Testis (tissue), 5 donors: ENCODE data around the gene FANCB. TPM values are rescaled to one million over a fixed set of nuclear protein-coding genes. Genes with fewer than 3 reads are reported as not detected.
A peak's percentile ranks its signal among the peaks of the same experiment; 100 is the strongest.

Experiments used
- DNase-seq: peaks from one replicate; pipeline ENCODE4 v3.0.0-alpha.2; 2019
- H3K27ac ChIP-seq, 2 donors: fragments of 200-600 bp; sonication (generic); one replicate each; pipeline ENCODE4 v1.5.1; 2019
- H3K27me3 ChIP-seq: fragments of 200-600 bp; sonication (generic); one replicate; pipeline ENCODE4 v1.5.1; 2019
- H3K36me3 ChIP-seq: fragments of 200-600 bp; sonication (generic); one replicate; pipeline ENCODE4 v1.5.1; 2017; ENCODE audit warnings: low read depth; ENCODE audit errors: missing control alignments
- H3K4me1 ChIP-seq: fragments of 200-600 bp; sonication (generic); one replicate; pipeline ENCODE4 v1.5.1; 2019
- H3K4me3 ChIP-seq, 2 donors: fragments of 200-600 bp; sonication (generic); one replicate each; pipeline ENCODE4 v1.5.1; 2017 to 2019
- H3K9me3 ChIP-seq: fragments of 200-600 bp; sonication (generic); one replicate; pipeline ENCODE4 v1.5.1; 2017
- CTCF ChIP-seq, 3 experiments: fragments of 450-650 bp in 2 of 3; fragments of 200-600 bp in 1 of 3; sonication (generic) in 1 of 3; IDR thresholded peaks; one replicate each; pipeline ENCODE4 v1.5.1; 2016 to 2019; ENCODE audit warnings: antibody characterized with exemption in 3 of 3, mild to moderate bottlenecking in 2 of 3, moderate library complexity in 1 of 3
- POLR2A ChIP-seq: fragments of 450-650 bp; IDR thresholded peaks from one replicate; pipeline ENCODE4 v1.6.1; 2017; ENCODE audit warnings: antibody characterized with exemption, mild to moderate bottlenecking, moderate library complexity
- WGBS, 2 donors: methylation state at CpG; one replicate each; pipeline ENCODE4 v1.1.5; 2018; 5-methylcytosine and 5-hydroxymethylcytosine counted together
- intact Hi-C: fragments of 100-400 bp; cut with DNase I; formaldehyde crosslinking; loops from one replicate; pipeline ENCODE4 v1.15.1; 2023; ENCODE audit warnings: low total_unique reads
- long read RNA-seq, 2 donors: transcript quantifications; one replicate each; lab custom pipeline, GENCODE V29; 2026
- polyA plus RNA-seq: library from polyadenylated mRNA; stranded (reverse); fragments of 350-450 nt; fragmentation: Illumina TruSeq; extraction: RNeasy Lipid Tissue Mini Kit (QIAGEN cat#74804); gene quantifications from one replicate; pipeline ENCODE4 v1.2.3, GENCODE V29; 2014; ENCODE audit warnings: low read depth, low replicate concordance; ENCODE audit not compliant: insufficient read depth
- total RNA-seq, 2 donors: library from RNA; depleted of rRNA; stranded (reverse); fragments of >200 nt; gene quantifications; one replicate each; pipeline ENCODE4 v1.2.3, GENCODE V29; 2016

The FANCB gene
- total RNA-seq = 1 to 10 TPM; 2.0 to 5.4 TPM
- polyA plus RNA-seq = 0.66 TPM
- long read RNA-seq, donor 1 = 0 reads
- long read RNA-seq, donor 2 = 0 reads

- TF ChIP-seq CTCF (IDR thresholded peaks at IDR 0.05) (no peak), POLR2A (no peak)
- intact Hi-C loops = no loop called here
- peak within 1 kb of the TSS; percentile 61 to 62 for H3K27ac ChIP-seq
- WGBS, 2 donors = 0% methylated on average over 13 to 21 of the region's 78 CpGs
- H3K36me3 ChIP-seq = no peaks in the 10 kb centered on the region
- H3K27me3 ChIP-seq = no peaks in the 10 kb centered on the region
- H3K9me3 ChIP-seq = no peaks in the 10 kb centered on the region
- H3K4me1 ChIP-seq = no peaks in the 10 kb centered on the region
- DNase-seq = peak; percentile 95
- H3K4me3 ChIP-seq = peak within 1 kb of the TSS; percentile 69 to 75
These were observed at the start of gene FANCB, which contains the start of gene MOSPD2 for GRCh38 chrX:14872851-14873675. Gene FANCB, minus strand, starts transcription at chrX:14873069. Its CDS starts 7,559 bp downstream, at chrX:14865510. Gene MOSPD2, plus strand, starts transcription at chrX:14873421. Its CDS starts 108 bp downstream, at chrX:14873529.

GRCh38 chrX:14922437-14922836 is 49.6 kb upstream of the FANCB start:
- DNase-seq = no peak
- no peak overlapping the region for H3K27ac ChIP-seq
- TF ChIP-seq CTCF (IDR thresholded peaks at IDR 0.05) = no peak
- no peak for TF ChIP-seq POLR2A
- no peak overlapping the region for H3K4me3 ChIP-seq
- no peaks in the 10 kb centered on the region for H3K9me3 ChIP-seq
- no peaks in the 10 kb centered on the region for H3K36me3 ChIP-seq
- no peaks in the 10 kb centered on the region for H3K27me3 ChIP-seq
- 86 to 92% methylated on average over 2 to 6 of the region's 6 CpGs for WGBS, 2 donors
- intact Hi-C loops = no loop called here
- H3K4me1 ChIP-seq = no peaks in the 10 kb centered on the region

- Histone ChIP-seq H3K9me3 (no peaks in the 10 kb centered on the region), H3K4me1 (no peaks in the 10 kb centered on the region), H3K4me3 (no peak overlapping the region), H3K27me3 (no peaks in the 10 kb centered on the region), H3K27ac (no peak overlapping the region), H3K36me3 (no peaks in the 10 kb centered on the region)
- no peak for DNase-seq
- intact Hi-C loops = no loop called here
- 56 to 79% methylated on average over 2 of the region's 2 CpGs for WGBS, 2 donors
- TF ChIP-seq CTCF (IDR thresholded peaks at IDR 0.05) (no peak), POLR2A (no peak)
These were observed 47.3 kb upstream of the FANCB start for GRCh38 chrX:14920196-14920595.

- no peak overlapping the region for H3K4me3 ChIP-seq
- TF ChIP-seq POLR2A (no peak), CTCF (IDR thresholded peaks at IDR 0.05) (no peak)
- WGBS, 2 donors = 36 to 41% methylated on average over 2 of the region's 2 CpGs
- no peak for DNase-seq
- H3K4me1 ChIP-seq = no peaks in the 10 kb centered on the region
- H3K36me3 ChIP-seq = no peaks in the 10 kb centered on the region
- no peaks in the 10 kb centered on the region for H3K27me3 ChIP-seq
- intact Hi-C loops = no loop called here
- no peak overlapping the region for H3K27ac ChIP-seq
- no peaks in the 10 kb centered on the region for H3K9me3 ChIP-seq
These were observed 46.5 kb upstream of the FANCB start for GRCh38 chrX:14919407-14919806.
